Esophagus muscularis mucosa (tissue), 4 donors: ENCODE results near the gene CCNJ. TPM values are rescaled to one million over a fixed set of nuclear protein-coding genes. Genes with fewer than 3 reads are reported as not detected.

Experiments
- DNase-seq: peaks from one replicate; pipeline ENCODE4 v3.0.0-alpha.2; 2017; ENCODE audit errors: extremely low spot score
- H3K27ac ChIP-seq, 4 donors: fragments of 200-600 bp; sonication (generic); replicated peaks in 1 of 4; 1 replicate in 3 of 4; 2 replicates in 1 of 4; pipeline ENCODE4 v1.5.1; 2016 to 2019; ENCODE audit warnings: mild to moderate bottlenecking in 1 of 4
- H3K27me3 ChIP-seq, 4 donors: fragments of 200-600 bp; sonication (generic); one replicate each; pipeline versions ENCODE4 v1.5.1 to v1.6.0; 2016 to 2019
- H3K36me3 ChIP-seq, 4 donors: fragments of 200-600 bp; sonication (generic); one replicate each; pipeline ENCODE4 v1.5.1; 2016 to 2019
- H3K4me1 ChIP-seq, 4 donors: fragments of 200-600 bp; sonication (generic); one replicate each; pipeline ENCODE4 v1.5.1; 2016 to 2019
- H3K4me3 ChIP-seq, 4 donors: fragments of 200-600 bp; sonication (generic); 1 replicate in 2 of 4; 2 replicates in 2 of 4; pipeline ENCODE4 v1.5.1; 2016 to 2019; ENCODE audit warnings: mild to moderate bottlenecking in 4 of 4, moderate library complexity in 1 of 4
- H3K9me3 ChIP-seq, 4 donors: fragments of 200-600 bp; sonication (generic); 1 replicate in 3 of 4; 2 replicates in 1 of 4; pipeline ENCODE4 v1.5.1; 2016 to 2019
- EP300 ChIP-seq: sonication (generic); formaldehyde crosslinking; IDR thresholded peaks from one replicate; pipeline ENCODE4 v1.6.1; 2017; ENCODE audit warnings: antibody characterized with exemption
- POLR2A ChIP-seq: fragments of 450-650 bp; IDR thresholded peaks from one replicate; pipeline ENCODE4 v1.6.1; 2017; ENCODE audit warnings: antibody characterized with exemption, moderate library complexity, mild to moderate bottlenecking, low read depth
- POLR2AphosphoS5 ChIP-seq, 2 donors: sonication (generic); formaldehyde crosslinking; IDR thresholded peaks; one replicate each; pipeline ENCODE4 v1.6.1; 2017; ENCODE audit warnings: antibody characterized with exemption in 2 of 2
- WGBS: methylation state at CpG from one replicate; pipeline ENCODE4 v1.1.5; 2018; 5-methylcytosine and 5-hydroxymethylcytosine counted together
- intact Hi-C: fragments of 100-400 bp; cut with DNase I; formaldehyde crosslinking; loops from one replicate; pipeline ENCODE4 v1.15.1; 2023
- total RNA-seq, 4 donors: library from RNA; depleted of rRNA; stranded (reverse); fragments of >200 nt; gene quantifications; one replicate each; pipeline versions ENCODE4 v1.1.0 to v1.2.1, GENCODE V29; 2016
- TF ChIP-seq, protein P1 (sequence below), 3 experiments: fragments of 200-600 bp in 2 of 3; fragments of 450-650 bp in 1 of 3; sonication (generic) in 2 of 3; IDR thresholded peaks; one replicate each; pipeline ENCODE4 v1.5.1; 2017 to 2019; ENCODE audit warnings: antibody characterized with exemption in 3 of 3, mild to moderate bottlenecking in 2 of 3, moderate library complexity in 1 of 3

Gene CCNJ
- total RNA-seq, 4 donors from 2014 or later: 3.8 to 5.3 (median 4.8) TPM

DNA sequence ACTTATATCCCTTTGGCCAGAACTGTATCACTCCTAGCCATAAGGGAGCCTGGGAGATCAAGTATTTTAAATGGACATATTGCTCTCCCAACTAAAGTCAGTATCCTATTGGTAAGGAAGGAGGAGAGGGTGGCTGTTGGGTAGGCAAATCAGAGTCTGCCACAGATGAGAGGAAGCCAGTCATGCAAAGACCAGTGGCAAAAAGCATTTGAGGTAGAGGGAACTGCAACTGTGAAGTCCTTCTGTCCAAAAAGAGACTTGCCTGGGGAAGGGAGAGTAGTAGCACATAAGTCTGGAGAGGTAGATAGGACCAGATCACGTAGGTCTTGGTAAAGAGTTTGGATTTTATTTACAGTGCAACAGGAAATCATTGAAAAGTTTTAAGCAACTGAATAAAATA lies 8.8 kb upstream of the CCNJ start:
- Histone ChIP-seq H3K27me3 (no peaks in the 10 kb centered on the region), H3K27ac (no peak overlapping the region), H3K4me1 (no peaks in the 10 kb centered on the region), H3K4me3 (no peak overlapping the region), H3K9me3 (no peaks in the 10 kb centered on the region), H3K36me3 (no peaks in the 10 kb centered on the region)
- 97% methylated on average over 1 of the region's 1 CpG for WGBS
- intact Hi-C loops: no loop called here
- DNase-seq: no peak
- TF ChIP-seq, protein P1, sequence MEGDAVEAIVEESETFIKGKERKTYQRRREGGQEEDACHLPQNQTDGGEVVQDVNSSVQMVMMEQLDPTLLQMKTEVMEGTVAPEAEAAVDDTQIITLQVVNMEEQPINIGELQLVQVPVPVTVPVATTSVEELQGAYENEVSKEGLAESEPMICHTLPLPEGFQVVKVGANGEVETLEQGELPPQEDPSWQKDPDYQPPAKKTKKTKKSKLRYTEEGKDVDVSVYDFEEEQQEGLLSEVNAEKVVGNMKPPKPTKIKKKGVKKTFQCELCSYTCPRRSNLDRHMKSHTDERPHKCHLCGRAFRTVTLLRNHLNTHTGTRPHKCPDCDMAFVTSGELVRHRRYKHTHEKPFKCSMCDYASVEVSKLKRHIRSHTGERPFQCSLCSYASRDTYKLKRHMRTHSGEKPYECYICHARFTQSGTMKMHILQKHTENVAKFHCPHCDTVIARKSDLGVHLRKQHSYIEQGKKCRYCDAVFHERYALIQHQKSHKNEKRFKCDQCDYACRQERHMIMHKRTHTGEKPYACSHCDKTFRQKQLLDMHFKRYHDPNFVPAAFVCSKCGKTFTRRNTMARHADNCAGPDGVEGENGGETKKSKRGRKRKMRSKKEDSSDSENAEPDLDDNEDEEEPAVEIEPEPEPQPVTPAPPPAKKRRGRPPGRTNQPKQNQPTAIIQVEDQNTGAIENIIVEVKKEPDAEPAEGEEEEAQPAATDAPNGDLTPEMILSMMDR (IDR thresholded peaks at IDR 0.05): no peak
- TF ChIP-seq POLR2A: no peak
- no peak for TF ChIP-seq EP300
- TF ChIP-seq POLR2AphosphoS5 (IDR thresholded peaks at IDR 0.05): no peak

DNA sequence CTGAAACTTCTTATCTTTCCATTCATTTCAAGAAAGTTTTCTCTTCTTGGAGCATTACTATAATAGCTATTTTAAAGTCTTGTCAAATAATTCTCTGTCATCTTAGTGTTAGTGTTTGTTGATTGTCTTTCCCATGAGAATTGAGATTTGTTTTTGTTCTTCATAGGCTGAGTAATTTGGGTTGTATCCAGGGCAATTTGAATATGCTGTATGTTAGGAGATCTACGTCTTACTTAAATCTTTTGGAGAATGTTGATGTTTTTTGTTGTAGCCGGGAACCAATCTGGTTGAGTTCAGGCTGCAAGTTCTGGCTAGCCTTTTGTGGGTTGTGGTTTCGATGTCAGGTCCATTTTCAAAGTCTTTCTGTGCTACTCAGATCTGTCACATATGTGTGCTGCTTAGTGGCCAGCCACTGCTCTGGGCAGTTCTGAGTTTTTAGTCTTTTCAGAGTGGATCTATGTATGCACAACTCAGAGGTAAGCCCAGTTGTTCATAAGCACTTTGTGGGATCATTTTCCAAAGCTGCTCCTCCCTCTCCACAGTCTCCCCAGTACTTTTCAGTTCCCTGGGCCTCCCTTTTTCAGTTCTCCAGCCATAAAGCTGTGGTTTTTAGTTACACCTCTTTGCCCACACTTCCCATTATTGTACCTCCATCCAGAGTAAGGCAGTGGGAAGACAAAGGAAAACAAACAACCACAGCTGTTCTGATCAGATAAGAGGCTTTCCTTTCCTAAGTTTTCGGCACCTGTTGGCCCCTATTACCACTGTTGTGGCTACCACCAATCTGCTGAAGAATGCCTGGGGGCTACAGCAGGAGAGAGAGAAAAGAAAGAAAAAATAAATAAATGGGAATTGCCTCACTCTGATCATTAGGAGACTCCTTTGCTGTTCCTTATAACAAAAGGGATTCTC lies 4.7 kb upstream of the CCNJ start:
- WGBS: 91% methylated on average over 4 of the region's 4 CpGs
- intact Hi-C loops: no loop called here
- TF ChIP-seq EP300 (no peak), POLR2AphosphoS5 (IDR thresholded peaks at IDR 0.05) (no peak)

DNA sequence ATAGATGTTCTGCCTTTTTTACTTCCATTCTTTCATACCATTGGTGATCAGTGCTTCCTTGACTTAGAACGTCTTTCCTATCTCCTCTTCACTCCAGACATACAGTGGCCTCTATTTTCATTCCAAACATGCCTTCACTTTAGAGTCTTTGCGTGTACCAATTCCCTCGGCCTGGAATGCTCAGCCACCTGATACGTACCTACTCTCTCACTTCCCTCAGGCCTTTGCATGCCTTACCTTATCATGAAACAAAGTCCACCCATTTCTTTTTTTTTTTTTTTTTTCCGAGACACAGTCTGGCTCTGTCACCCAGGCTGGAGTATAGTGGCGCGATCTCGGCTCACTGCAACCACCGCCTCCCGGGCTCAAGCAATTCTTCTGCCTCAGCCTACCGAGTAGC lies 2.2 kb upstream of the CCNJ start:
- no peak overlapping the region for H3K4me3 ChIP-seq
- DNase-seq: no peak
- H3K27ac ChIP-seq: no peak overlapping the region
- no peaks in the 10 kb centered on the region for H3K27me3 ChIP-seq
- no peaks in the 10 kb centered on the region for H3K9me3 ChIP-seq
- H3K36me3 ChIP-seq: no peaks in the 10 kb centered on the region
- intact Hi-C loops: loop anchor here (5.0 kb wide), 1 partner anchor 51 kb away; no protein-coding TSS in a partner anchor
- TF ChIP-seq, protein P1 (IDR thresholded peaks at IDR 0.05): no peak
- TF ChIP-seq POLR2AphosphoS5 (IDR thresholded peaks at IDR 0.05): no peak
- TF ChIP-seq EP300: no peak
- no peak for TF ChIP-seq POLR2A
- 96% methylated on average over 11 of the region's 11 CpGs for WGBS
- peaks cover 19 to 23% (median 20%) of the 10 kb centered on the region in 4 donors for H3K4me1 ChIP-seq

More for the DNA sequence above, 4.7 kb upstream of the CCNJ start:
- Histone ChIP-seq H3K4me3 (no peak overlapping the region), H3K4me1 (peaks cover 4 to 8% (median 7%) of the 10 kb centered on the region in 4 donors), H3K27me3 (no peaks in the 10 kb centered on the region), H3K9me3 (no peaks in the 10 kb centered on the region), H3K27ac (no peak overlapping the region), H3K36me3 (no peaks in the 10 kb centered on the region)
- no peak for DNase-seq

DNA sequence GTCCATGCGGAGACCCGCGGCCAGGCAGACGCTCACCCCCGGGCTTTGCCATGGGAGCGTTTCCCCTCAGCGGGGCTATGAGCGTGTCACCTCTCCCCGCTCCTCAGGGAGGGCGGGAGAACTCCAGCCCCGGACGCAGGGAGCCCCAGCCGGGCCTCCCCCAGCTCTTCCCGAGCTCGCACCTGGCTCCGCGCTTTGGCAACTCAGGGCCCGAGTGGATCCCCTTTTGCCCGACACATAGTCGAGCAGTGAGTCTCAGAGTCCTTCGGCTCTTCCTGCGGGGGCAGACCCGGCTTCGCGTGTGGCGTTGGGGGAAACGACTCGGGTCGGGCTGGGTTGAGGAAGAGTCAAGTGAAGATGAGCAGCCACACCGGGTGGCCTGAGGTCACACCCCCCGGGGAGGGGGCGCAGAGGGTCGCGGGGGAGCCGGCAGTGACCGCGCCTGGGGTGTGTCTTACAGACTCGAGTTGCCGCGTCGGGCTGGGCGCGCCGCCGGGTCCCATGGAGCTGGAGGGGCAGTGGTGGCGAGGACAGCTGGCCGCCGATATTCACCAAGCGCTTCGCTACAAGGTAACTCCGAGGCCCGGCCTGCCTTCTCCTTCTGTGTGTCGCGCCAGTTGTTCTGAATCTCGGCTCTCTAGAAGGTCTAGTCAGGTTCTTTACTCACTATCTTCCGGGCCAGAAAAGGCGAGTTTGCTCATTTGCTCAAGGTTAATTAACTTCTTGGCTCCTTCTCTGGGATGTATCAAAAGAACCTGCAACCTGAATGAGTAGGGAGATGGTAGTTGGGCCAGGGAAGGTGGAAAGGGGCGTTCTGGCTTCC lies 721 bp downstream of the CCNJ start:
- Histone ChIP-seq H3K9me3 (no peaks in the 10 kb centered on the region), H3K27ac (peak overlapping the region; percentile 84 to 94 (median 92)), H3K4me1 (peaks cover 19 to 25% (median 22%) of the 10 kb centered on the region in 4 donors), H3K36me3 (peaks cover 0 to 15% (median 1%) of the 10 kb centered on the region in 4 donors), H3K27me3 (no peaks in the 10 kb centered on the region), H3K4me3 (peak overlapping the region; percentile 73 to 92 (median 82))
- no peak for DNase-seq
- 2% methylated on average over 27 of the region's 58 CpGs for WGBS
- intact Hi-C loops: loop anchor here (5.0 kb wide), 1 partner anchor 48 kb away; no protein-coding TSS in a partner anchor
- TF ChIP-seq POLR2AphosphoS5 (IDR thresholded peaks at IDR 0.05) (no peak), EP300 (no peak)

DNA sequence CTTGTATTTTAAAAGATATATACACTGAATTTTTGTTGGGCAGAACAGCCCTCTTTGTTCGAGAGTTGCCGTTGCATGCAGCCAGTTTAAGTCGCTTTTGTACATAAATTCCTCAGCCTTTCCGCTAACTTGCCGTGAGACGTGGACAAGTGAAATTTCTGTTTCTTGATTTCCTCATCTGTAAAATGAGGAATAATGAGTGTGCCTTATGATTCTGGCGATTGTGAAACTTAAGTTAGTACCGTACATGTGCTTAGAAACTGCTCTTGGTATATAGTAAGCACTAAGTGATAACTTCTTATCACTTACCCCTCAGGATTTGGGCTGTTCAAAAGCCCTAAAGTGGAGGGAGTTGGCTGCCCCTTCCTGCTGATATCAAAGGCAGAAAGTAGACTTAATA lies 1.4 kb downstream of the CCNJ start:
- 40% methylated on average over 8 of the region's 8 CpGs for WGBS
- peak overlapping the region; percentile 73 to 92 (median 82) for H3K4me3 ChIP-seq
- peak overlapping the region; percentile 84 to 94 (median 92) for H3K27ac ChIP-seq
- H3K4me1 ChIP-seq: peaks cover 19 to 25% (median 22%) of the 10 kb centered on the region in 4 donors
- DNase-seq: no peak
- peaks cover 0 to 15% (median 1%) of the 10 kb centered on the region in 4 donors for H3K36me3 ChIP-seq
- H3K9me3 ChIP-seq: no peaks in the 10 kb centered on the region
- intact Hi-C loops: loop anchor here (5.0 kb wide), 1 partner anchor 48 kb away; no protein-coding TSS in a partner anchor
- no peak for TF ChIP-seq POLR2AphosphoS5 (IDR thresholded peaks at IDR 0.05)
- H3K27me3 ChIP-seq: no peaks in the 10 kb centered on the region
